Measurements from ENCODE around the gene TACSTD2.
A peak's percentile ranks its signal among the peaks of the same experiment; 100 is the strongest.
"Not testable (repeated sequence)": the region's sequence is repeated elsewhere in the genome, so short reads cannot be mapped to it uniquely, and the experiment has no call there.

Gene TACSTD2

DNA sequence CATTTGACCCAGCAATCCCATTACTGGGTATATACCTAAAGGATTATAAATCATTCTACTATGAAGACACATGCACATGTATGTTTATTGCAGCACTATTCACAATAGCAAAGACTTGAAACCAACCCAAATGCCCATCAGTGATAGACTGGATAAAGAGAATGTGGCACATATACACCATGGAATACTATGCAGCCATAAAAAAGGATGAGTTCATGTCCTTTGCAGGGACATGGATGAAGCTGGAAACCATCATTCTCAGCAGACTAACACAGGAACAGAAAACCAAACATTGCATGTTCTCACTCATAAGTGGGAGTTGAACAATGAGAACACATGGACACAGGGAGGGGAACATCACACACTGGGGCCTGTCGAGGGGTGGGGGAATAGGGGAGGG lies 13.3 kb downstream of the TACSTD2 start:
- DNase-seq = not testable (repeated sequence)

- no peak for DNase-seq
Measured at GRCh38 chr1:58561633-58562032, 15.4 kb downstream of the TACSTD2 start.

DNA sequence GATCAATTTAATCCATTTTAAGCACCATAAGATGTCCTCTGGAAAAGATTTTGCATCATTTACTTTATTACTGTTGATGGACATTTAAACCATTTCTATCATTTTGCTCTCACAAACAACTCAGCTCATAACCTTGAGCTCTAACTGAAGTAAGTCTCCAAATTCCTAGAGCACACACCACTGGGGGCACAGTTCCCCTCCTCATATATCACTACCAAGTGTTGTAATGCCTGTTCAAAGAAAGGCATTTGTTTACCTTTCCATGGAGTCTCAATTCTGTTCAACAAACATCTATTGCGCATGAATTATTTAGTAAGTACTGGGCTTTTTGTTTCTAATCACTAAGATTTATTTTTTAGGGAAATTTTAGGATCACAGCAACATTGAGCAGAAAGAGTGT lies 21.7 kb downstream of the TACSTD2 start:
- no peak for DNase-seq

GRCh38 chr1:58551186-58552140 lies 25.6 kb downstream of the TACSTD2 start:
- DNase-seq = no peak

GRCh38 chr1:58549291-58549690 lies 27.8 kb downstream of the TACSTD2 start:
- not testable (repeated sequence) for DNase-seq

DNA sequence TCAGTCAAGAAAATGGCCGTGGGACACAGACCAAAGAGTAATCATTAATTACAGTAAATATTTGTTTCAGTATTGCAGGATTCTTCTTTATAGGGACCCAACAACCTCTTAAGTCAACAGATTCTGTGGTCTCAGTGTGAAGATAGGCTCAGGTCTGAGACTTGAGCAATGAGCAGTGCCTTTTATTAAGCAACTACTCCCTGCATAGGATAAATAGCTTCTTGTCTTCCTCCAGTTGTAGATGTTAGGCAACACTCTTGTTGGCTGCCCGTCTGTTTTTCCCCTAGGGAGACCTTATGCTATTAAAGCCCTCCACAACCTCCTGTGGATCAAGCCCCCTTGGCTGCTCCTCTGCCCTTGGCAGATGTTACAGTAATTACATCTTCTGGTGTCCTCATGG lies 28.7 kb downstream of the TACSTD2 start:
- DNase-seq = no peak

GRCh38 chr1:58546520-58547308 lies 30.3 kb downstream of the TACSTD2 start, which contains the start of gene OMA1:
OMA1 (minus strand) TSS chr1:58546726; CDS start chr1:58539294, 7,432 bp downstream.
- DNase-seq = peak; percentile 96

DNA sequence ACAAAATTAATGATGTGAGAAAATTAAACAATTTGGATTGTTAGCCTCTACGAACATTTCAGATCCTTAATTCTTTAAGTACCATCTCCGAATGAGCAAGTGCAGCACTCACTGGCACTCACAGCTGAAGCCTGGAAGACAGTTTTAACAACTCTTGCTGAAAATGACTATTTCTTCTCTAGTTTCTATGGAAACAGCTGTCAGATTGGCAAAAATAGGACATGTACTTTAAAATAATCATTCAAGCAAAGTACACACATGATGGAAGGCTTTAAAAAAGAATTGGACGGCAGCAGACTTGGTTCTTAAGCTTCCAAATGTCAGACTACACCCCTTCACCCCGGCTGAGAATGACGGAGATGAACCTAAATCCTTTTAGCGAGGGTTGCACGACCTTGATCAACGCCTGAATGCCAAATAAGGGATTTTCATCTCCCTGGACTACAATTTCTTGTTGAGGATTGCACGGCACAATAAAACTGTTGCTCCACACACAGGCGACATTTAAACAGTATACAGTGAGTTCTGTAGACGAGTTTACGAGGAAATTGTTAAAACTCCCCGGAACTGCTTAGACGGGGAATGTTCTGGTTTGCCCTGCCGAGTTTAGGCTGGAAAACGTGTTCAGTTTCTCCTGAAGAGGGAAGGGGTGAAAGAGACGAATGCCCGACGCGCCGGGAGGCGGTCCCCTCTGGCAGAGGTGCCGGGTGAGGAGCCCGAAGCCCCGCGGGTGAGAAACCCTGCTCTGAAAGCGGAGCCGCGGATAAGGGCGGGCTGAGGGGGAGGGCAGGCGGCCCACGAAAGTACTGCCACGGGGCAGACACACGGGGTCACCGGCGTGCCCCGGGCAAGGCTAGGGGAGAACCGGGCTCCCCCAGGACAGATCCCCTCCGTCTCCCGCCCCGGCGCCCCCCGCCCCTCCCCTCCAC lies 31.2 kb downstream of the TACSTD2 start:
- DNase-seq = peak; percentile 82

- no peak for DNase-seq
Measured at GRCh38 chr1:58543260-58543659, 33.8 kb downstream of the TACSTD2 start.

GRCh38 chr1:58539553-58539952 lies 37.5 kb downstream of the TACSTD2 start:
- no peak for DNase-seq

DNA sequence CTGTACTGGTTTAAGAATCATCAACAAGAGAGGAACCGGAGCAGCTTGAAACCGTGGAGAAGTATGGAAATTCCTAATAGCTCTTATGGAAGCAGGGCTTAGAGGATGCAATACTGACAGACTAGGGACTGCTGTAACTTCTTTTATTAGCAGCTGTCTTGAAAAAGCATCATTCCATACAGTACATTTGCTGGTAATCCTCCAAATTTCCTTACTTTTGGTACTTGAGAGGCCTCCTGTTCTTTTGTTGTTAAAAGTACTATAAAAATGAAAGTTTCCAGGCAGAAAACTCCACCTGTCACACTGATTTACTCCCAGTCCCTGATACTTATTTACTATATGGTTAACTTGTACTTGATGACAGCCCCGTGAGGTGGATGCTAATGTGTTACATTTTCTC lies 38.2 kb downstream of the TACSTD2 start:
- DNase-seq = no peak

DNA sequence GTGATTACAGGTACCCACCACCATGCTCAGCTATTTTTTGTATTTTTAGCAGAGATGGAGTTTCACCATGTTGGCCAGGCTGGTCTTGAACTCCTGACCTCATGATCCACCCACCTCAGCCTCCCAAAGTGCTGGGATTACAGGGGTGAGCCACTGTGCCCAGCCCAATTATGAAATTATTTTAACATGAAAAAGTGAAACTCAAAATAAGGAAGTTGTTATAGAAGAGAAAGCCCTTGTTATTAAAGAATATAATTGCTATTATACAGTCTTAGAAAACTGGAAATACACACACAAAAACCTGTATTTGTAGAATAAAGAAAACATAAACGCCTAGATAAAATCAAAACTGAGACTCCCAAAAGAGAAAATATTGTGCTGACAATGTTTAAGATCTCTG lies 45.2 kb downstream of the TACSTD2 start:
- DNase-seq = not testable (repeated sequence)

DNA sequence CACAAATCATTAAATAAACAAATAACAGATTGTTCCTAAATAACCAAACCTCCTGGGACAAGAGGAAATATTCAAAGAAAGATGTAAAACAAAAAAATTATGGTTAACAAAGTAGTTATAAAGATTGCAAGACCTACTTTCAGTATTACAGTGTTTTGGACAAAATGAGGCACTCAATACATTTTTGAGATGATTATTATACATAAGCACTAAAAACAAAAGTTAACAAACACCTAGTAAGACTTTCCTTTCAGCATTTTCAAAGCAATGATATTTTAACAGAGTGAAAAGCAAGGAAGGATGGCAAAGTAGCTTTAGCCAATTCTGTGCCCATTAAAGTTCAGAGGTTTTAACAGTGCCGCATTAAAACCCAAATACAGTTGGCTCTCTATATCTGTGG lies 47.8 kb downstream of the TACSTD2 start:
- no peak for DNase-seq

DNA sequence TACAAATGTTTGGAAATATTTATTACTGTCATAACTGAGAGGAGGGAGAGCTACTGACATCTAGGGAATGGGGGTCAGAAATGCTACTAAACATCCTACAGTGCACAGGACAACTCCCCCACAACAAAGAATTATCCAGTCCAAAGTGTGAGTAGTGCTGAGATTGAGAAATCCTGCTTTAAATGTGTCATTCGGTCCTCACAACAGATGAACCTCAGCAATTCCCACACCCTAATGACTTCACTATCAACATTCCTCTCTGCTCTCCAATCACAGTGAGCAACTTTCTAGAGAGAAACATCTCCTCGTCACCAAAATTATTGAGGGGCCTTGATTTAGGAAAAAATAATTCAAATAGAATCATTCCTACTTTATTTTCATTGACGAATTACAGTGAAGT lies 48.5 kb downstream of the TACSTD2 start:
- peak; percentile 21 for DNase-seq
